HG03575 (cell line): ENCODE data around the gene TACC2.
"Not testable (repeated sequence)": the region's sequence is repeated elsewhere in the genome, so short reads cannot be mapped to it uniquely, and the experiment has no call there.

Experiments used
- ATAC-seq: cut with Tn5 transposase; IDR thresholded peaks from one replicate; pipeline ENCODE4 v1.9.1; 2021; ENCODE audit not compliant: unreplicated experiment, insufficient number of reproducible peaks, low FRiP score; ENCODE audit errors: extremely low read depth

Gene TACC2

DNA sequence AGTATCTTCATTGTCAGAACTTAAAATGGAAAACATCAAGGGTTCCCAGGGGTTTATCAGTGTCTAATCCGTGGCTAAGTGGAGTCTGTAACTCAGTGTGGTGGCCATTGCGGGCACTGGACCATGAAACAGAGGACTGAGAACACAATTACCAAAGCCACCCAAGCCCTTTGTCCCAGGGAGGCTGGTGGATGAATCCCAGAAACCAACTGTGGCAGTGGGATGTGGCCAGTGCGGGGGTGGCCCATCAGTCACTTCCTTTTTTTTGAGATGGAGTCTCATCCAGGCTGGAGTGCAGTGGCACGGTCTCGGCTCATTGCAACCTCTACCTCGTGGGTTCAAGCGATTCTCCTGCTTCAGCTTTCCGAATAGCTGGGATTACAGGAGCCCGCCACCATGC, 61.8 kb downstream of the TACC2 start:
- ATAC-seq = no peak

DNA sequence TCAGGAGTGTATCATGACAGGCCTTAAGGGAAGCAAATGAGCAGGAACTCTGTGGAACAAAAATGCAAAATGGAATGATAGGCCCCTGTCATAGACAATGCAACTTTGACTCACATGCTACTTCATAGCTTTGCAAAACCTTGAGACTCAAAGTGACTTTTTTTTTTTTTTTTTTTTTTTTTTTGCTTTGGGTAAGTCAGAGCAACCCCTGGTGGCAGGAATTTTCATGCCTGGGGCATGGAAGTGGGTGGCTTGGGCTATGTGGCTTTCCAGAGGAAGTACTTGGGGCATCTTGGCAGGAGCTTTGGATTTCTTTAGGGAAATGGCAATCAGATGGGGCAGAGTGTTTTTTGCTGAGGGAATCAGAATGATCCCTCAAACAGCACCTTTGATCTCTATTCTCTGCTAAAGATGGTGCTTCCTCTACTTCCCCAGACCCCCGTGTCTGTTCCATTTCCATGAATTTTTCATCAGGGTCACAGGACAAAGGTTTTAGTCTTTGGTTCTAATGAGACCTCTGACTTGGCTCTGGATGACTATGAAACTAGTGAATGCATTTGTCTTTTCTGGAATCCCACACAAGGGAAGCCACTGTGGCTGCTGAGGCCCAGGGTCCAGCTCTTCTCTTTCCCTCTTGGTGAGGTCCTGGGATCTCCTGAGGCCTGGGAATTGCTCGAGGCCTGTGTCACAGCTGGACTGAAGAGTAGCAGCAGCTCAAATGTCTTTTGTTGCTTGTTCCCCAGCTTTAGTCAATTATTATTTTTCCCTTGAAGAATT, 62.8 kb downstream of the TACC2 start:
- ATAC-seq = no peak

DNA sequence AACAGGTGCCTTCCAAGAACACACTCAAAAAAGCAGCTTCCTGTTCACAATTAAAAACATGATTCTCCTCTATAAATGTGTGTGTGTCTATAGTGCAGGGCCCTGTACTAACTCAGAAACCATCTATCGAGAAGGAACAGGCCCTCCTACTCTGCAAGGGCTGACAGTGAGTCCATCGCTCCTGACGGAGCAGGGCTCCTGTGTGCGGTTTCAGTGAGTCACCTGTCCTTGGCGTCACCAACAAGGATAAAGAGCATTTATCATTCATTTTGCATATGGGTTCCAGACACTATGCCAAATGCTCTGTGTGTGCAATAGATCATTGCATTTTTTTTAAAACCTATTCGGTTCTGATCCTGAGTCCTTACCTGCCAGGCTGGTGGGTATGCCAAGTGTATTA, 63.7 kb downstream of the TACC2 start:
- ATAC-seq = no peak

DNA sequence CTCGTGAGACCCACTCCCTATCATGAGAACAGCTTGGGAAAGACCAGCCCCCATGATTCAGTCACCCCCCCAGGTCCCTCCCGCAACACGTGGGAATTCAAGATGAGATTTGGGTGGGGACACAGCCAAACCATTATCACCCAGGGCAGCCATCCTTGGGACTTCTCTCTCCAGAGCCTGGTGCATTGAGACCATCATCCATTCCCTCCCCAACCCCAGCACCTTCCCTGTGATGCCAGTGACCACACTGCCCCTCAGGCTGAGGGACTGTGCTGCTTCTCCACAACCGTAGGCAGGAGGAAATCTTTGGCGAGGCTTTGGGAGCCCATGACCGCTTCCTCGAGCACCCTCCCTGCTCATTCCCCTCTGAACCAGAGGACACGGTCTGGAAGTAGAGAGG, 64.4 kb downstream of the TACC2 start:
- ATAC-seq = no peak

DNA sequence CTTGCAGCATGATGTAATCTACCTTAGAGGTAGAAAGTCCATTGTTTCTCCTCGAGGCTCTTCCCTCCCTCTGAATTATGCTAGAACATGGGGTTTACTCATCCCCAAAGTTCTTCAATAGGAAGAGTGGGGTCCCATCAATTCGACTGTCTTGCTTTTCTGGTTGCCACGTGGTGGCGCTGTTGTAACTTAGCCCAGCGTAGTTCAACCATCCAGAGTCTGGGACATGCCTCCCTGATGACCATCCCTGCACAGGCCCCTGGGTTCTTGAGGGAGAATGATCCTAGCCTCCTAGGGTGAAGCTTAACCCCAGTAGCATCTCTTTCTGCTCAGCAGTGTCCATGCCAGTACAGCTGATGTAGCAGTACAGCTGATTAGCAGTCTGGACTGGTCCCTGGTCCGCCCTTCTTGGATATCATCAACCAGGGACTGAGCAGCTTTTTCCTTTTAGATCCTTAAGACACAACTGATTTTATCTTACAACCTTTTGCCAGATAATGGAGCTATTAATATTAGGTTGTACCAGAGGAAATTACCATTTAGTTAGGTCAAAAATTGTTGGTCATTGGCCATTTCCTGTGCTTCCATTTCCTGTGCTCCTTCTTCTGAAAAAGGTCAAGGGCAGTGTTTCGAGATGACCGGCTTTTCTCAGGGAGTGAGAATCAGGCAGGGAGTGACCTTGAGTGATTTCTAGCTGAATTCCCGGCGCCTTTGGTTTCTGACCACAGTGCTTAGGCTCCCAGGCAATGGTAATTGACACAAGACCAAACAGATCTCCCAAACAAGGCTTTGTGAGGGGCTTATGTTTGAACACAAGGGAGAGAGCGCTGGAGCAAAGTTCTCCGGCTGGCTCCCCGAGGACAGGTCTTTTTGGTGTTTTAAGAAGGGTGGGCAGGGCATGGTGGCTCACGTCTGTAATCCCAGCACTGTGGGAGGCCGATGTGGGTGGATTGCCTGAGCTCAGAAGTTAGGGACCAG, 65.4 kb downstream of the TACC2 start:
- no peak for ATAC-seq

DNA sequence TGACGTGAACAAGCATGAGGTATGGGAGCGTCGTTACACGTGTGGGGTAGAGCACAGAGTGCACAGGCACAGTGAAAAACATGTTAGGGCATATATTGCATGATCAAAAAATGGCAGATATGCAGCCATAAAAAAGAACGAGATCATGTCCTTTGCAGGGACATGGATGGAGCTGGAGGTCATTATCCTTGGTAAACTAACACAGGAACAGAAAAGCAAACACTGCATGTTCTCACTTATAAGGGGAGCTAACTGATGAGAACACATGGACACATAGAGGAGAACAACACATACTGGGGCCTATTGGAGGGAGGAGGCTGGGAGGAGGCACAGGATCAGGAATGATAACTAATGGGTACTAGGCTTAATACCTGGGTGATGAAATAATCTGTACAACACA, 66.3 kb downstream of the TACC2 start:
- no peak for ATAC-seq

DNA sequence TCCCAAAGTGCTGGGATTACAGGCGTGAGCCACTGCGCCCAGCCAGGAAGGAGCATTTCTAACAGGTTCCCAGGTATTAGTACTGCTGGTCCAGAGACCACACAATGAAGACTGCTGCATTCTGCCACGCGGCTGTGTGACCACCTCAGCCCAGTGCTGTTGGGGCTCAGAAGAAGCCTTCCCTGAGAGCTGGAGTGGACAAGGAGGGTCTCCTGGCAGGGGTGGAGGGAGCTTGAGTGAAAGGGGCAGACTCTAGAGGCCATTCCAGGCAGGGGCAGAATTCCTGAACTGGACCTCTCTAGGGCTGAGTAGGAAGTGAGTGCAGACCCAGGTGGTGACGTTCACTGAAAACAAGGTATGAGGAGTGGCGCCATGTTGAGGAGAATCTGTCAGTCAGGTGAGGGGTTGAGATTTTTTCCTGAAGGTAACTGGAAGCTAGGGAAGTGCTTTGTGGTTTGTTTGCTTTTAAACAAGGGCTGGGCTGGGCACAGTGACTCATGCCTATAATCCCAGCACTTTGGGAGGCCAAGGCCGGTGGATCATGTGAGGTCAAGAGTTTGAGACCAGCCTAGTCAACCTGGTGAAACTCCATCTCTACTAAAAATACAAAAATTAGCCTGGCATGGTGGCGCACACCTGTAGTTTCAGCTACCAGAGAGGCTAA, 67.6 kb downstream of the TACC2 start:
- no peak for ATAC-seq

DNA sequence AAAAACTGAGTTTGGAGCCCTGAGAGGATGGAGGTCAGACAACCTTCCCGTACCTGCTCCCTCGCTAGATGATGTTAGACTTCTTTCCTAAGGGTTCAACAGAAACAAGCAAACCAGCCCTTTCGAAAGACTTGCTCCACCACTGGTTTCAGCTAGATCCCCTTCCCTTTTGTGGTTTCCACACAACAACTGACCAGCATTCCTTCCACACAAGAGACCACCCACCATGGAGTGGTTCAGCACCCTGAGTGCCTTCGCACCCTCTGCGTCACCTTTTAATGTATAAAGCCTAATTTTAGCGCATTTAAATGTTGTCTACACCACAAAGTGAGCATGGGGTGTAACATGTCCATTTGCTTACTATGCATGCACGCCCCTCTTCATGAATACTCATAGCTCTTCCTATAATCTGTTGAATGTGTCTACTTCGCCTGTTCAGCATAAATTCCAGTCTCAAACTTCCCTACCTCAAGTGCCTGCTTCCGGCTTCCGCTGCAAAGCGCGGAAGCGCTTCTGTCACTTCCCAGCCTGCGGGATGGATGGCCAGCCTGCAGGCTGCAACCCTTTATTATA, 69.0 kb downstream of the TACC2 start:
- no peak for ATAC-seq

DNA sequence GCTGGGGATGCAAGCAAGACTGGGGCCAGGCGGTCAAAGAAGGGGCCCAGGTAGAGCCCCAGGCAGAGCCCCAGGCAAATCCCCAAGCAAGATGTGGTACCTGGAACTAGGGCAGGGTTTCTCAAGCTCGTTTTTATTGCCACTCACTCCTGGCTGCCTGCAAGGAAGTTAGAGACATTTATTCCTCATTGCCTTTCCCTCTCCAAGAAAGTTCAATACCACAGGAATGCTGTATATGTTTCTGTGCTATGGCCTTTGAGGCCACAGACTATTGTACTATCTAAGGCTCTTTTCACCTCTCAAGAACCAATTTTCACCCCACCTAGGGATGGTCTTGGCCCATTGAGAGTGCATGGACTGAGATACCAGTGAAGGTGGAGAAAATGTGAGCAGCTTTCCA, 71.3 kb downstream of the TACC2 start:
- ATAC-seq = no peak

DNA sequence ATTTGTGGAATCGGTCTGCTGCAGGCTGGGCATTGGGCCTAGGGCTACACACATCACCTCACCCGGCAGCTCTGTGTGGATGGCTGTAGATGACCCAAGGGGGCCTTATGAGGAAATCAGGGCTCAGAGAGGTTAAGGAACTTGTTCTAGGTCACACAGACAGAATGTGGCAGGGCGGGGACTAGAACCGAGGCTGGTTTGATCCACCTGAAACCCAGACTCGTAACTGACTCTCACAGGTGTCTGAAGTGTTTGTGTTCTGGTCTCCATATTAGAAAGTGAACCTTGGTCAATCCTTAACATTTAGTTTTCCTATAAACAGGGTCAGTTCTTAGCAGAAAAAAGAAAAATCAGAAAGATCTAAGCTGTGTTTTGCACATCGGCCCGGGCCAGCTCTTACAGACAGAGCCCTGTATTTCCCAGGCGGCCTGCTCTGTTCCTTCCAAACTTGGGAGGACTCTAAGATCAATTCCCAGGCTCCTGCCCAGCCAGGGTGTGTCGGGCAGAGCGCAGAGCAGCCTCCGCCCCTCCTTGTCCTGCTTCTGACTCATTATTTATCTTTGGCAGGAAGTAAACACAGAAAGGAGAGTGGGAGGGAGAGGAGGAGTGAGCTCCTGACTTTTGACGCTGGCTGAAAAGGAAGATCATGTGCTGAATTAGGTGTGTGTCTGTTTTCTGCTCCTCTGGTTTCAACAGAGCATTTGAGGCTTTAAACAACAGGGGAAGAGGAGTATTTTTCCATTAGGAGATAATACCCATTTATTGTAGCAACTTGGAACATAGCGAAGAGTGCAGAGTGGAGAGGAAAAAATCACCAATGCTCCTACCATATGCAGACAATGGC, 74.1 kb downstream of the TACC2 start:
- ATAC-seq = no peak

DNA sequence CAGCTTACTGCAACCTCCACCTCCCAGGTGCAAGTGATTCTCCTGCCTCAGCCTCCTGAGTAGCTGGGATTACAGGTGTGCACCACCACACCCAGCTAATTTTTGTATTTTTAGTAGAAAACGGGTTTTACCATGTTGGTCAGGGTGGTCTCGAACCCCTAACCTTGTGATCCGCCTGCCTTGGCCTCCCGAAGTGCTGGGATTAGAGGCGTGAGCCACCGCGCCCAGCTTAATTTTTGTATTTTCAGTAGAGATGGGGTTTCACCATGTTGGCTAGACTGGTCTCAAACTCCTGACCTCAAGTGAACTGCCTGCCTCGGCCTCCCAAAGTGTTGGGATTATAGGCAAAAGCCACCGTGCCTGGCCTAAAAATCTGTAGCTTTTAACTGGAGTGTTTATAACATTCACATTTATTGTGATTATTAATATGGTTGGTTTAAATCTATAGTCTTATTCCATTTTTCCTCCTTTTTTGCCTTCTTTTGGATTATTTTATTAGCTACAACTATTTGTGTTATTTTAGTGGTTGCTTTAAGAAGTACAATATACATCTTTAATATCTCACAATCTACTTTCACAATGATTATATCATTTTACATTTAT, 77.5 kb downstream of the TACC2 start:
- not testable (repeated sequence) for ATAC-seq

DNA sequence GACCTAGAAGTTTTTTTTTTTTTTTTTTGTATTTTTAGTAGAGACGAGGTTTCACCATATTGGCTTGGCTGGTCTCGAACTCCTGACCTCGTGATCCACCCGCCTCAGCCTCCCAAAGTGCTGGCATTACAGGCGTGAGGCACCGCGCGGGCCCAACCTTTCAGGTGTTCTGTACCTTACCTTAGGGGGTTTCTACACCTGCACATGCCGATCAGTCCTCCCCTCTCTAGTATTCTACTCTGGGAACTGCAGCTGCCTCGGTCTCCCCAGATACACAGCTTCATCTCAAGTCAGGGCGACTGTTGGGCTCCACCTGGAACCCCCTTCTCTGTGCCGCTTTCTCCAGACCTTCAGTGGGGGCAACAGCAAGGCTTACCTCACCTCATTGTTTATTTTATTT, 79.9 kb downstream of the TACC2 start:
- no peak for ATAC-seq

DNA sequence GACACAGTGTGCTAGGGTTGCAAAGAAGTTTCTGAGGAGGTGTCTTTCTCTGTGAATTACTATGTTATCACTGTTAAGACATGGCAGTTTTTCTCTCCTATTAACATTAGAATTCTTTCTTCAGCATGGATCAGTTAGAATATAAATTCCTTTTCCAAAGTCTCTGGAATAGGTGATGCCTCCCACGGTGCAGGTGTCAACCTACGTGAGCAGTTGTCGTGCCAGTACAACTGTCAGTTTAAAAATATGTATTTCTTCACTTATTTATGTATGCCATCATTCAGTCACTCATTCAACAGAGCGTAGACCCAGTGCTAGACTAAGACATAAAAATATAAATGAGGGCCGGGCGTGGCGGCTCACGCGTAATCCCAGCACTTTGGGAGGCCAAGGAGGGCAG, 83.5 kb downstream of the TACC2 start:
- ATAC-seq = no peak

DNA sequence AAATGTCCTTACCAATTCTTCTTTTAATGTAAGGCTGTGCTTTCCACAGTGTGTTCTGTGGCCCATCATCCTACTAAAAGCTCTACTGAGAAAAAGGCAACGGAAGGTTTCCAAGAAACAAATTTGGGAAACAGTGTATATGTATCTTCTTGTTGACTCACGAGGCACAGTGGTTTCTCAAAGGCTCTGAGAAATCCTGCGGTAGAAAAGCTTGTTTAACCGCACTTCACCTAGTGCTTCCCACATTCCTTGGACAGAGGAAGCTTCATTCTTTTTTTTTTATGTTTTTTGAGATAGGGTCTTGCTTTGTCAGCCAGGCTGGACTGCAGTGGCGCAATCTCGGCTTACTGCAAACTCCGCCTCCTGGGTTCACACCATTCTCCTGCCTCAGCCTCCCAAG, 84.5 kb downstream of the TACC2 start:
- no peak for ATAC-seq

DNA sequence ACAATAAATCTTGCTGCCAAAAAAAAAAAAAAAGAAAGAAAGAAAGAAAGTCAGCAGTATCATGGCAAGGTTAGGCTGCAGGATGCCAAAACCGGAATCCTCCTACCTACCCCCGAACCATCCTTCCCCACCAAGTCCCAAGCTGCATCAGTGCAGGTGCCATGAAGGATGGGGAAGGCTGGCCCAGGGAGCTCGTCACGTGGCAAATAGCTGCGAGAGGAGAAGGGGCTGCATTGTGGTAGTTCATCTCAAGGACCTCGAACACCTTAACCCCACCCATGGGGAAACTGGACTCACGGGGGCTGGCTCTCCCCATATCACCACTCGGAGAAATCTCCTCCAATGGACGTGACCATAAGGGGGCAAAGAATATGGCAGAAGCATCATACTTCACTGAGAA, 86.2 kb downstream of the TACC2 start:
- ATAC-seq = no peak

DNA sequence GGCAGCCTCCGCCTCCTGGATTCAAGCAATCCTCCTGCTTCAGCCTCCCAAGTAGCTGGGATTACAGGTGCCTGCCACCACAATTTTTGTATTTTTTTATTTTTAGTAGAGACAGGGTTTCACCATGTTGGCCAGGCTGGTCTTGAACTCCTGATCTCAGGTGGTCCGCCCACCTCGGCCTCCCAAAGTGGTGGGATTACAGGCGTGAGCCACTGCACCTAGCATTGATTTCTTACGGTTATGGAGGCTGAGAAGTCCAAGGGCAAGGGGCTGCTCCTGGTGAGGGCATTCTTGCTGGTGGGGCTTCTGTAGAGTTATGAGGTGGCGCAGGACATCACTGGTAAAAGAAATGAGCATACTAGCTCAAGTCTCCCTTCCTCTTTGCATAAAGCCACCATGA, 86.9 kb downstream of the TACC2 start:
- ATAC-seq = not testable (repeated sequence)

DNA sequence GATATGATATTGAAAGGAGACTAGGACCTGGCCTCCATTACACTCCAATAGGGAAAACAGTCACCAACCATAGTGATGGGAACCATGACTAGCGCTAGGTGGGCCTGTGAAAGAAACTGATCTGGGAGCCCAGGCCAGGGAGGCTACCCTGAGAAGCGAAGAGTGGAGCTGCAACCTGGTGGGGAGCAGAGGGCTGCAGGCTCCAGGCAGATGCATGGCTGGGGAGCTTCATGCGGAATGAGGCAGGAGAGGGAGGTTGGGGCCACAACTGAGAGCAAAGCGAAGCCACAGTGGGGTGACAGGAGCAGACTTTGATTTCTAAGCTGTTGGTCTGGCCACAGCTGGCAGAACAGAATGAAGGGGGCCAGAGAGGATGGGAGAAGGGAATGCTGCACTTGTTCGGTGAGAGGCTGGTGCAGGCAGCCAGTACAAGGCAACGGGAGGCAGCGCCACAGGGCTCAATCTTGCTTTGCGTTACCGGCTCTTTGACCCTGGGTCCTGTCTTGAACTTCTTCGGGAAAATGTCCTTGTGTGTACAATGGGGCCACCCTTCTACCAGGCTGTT, 88.4 kb downstream of the TACC2 start:
- ATAC-seq = no peak

DNA sequence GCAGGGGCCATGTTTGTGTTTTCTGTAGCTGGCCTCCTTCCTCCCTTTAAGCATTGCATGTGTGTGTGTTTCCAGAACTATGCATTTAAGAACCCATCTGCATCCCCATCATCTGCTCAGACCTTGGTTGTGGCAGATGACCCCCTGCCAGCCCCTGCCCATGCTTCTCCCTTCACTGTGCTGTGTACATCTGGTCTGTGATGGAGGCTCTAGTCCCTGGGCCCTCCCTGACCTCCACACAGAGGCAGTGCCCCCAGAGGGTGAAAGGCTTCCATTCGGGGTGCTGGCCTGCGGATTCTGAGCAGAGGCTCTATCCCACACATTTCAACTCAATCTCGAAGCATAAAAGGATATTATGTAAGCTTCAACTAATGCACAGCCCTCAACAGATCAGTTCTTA, 89.4 kb downstream of the TACC2 start:
- ATAC-seq = no peak
